ENCODE measurements around the gene HRK. TPM values are rescaled to one million over a fixed set of nuclear protein-coding genes. Genes with fewer than 3 reads are reported as not detected.

Gene HRK
- total RNA-seq, 4 donors from 2014 or later, result 0.11 to 0.17 TPM; not detected in 2

GRCh38 chr12:116867523-116867922 lies 13.7 kb downstream of the HRK start:
- intact Hi-C loops (cut with DNase I), result no loop called here
- TF ChIP-seq POLR2A (IDR thresholded peaks at IDR 0.05; ENCODE audit: low read depth) (no peak), EP300 (IDR thresholded peaks at IDR 0.05) (no peak), POLR2AphosphoS5 (IDR thresholded peaks at IDR 0.05) (no peak)
- TF ChIP-seq, protein P1, sequence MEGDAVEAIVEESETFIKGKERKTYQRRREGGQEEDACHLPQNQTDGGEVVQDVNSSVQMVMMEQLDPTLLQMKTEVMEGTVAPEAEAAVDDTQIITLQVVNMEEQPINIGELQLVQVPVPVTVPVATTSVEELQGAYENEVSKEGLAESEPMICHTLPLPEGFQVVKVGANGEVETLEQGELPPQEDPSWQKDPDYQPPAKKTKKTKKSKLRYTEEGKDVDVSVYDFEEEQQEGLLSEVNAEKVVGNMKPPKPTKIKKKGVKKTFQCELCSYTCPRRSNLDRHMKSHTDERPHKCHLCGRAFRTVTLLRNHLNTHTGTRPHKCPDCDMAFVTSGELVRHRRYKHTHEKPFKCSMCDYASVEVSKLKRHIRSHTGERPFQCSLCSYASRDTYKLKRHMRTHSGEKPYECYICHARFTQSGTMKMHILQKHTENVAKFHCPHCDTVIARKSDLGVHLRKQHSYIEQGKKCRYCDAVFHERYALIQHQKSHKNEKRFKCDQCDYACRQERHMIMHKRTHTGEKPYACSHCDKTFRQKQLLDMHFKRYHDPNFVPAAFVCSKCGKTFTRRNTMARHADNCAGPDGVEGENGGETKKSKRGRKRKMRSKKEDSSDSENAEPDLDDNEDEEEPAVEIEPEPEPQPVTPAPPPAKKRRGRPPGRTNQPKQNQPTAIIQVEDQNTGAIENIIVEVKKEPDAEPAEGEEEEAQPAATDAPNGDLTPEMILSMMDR (IDR thresholded peaks at IDR 0.05), result no peak
- Histone ChIP-seq H3K9me3 (no peaks in the 10 kb centered on the region), H3K27me3 (peaks cover 0 to 22% (median 0%) of the 10 kb centered on the region in 4 donors), H3K4me1 (peaks cover 0 to 10% (median 9%) of the 10 kb centered on the region in 4 donors), H3K27ac (replicated peaks in 1 of 4) (no peak overlapping the region), H3K36me3 (no peaks in the 10 kb centered on the region), H3K4me3 (no peak overlapping the region)
- no peak for DNase-seq (ENCODE audit: extremely low spot score)
- 95% methylated on average over 2 of the region's 2 CpGs for WGBS

DNA sequence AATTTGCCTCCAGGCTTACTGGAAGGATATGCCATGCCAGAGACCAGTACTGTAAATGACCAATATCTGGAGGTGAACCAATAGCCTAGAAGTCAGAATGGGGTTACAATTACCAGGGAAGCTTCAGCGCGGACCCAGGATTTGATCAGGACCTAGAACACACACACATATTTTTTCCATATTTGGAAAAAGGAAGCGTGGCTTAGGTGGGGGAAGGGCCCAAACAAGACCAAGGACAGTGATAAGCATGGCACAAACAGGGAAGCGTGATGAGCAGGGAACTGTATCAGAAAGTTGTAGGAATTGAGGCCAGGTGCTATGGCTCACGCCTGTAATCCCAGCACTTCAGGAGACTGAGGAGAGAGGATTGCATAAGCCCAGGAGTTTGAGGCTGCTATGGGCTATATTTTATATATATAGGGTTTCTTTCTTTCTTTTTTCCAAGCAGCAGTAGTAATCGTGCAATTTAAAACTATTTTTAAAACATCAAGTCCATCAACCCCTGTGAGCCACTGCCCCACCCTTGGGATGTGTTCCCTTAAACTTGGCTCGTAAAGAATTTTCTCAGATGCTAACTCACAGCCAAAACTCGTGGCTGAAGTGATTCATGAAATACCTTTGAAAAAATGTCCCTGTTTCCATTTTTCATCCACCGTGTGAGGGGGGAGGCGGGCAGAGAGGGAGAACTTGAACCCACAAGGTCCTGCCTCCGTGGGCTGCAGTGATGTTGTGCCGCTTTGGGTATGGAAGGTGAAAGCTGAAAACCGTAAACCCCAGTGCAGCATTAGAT lies 16.7 kb downstream of the HRK start:
- peaks cover 0 to 25% (median 21%) of the 10 kb centered on the region in 4 donors for H3K4me1 ChIP-seq
- H3K9me3 ChIP-seq, result no peaks in the 10 kb centered on the region
- H3K4me3 ChIP-seq, result no peak overlapping the region
- intact Hi-C loops (cut with DNase I), result no loop called here
- WGBS, result 67% methylated on average over 12 of the region's 13 CpGs
- DNase-seq (ENCODE audit: extremely low spot score), result no peak
- H3K27ac ChIP-seq (replicated peaks in 1 of 4), result no peak overlapping the region
- TF ChIP-seq, protein P1 (IDR thresholded peaks at IDR 0.05), result no peak
- peak in 1 of 2 donors; percentile 60 for TF ChIP-seq POLR2AphosphoS5 (IDR thresholded peaks at IDR 0.05)
- peaks cover 0 to 18% (median 0%) of the 10 kb centered on the region in 4 donors for H3K27me3 ChIP-seq
- no peaks in the 10 kb centered on the region for H3K36me3 ChIP-seq

DNA sequence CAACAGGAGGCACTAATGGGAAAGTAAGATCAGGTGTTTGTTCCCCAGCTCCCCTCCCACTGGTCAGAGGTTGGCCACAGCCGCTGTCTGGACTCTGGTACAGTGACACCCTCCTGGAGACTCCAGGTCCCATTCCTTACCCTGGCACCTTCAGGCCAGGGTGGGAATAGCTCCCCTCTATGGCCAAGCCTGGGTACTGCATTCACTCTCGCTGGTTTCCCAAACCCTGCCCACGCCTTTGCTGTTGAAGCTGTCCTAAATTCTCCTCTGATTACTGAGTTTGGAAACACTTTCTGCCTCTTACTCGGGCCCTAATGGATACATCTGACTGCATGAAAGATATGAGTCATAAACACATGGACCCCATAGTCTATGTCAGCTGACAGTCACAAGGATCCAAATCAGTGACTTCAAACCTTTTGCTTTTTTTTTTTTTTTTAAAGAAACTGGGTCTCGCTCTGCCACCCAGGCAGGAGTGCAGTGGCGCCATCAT lies 17.9 kb downstream of the HRK start:
- Histone ChIP-seq H3K27me3 (peaks cover 0 to 22% (median 0%) of the 10 kb centered on the region in 4 donors), H3K4me1 (peaks cover 0 to 25% (median 24%) of the 10 kb centered on the region in 4 donors), H3K9me3 (no peaks in the 10 kb centered on the region), H3K4me3 (no peak overlapping the region), H3K27ac (replicated peaks in 1 of 4) (no peak overlapping the region), H3K36me3 (no peaks in the 10 kb centered on the region)
- DNase-seq (ENCODE audit: extremely low spot score), result no peak
- intact Hi-C loops (cut with DNase I), result no loop called here
- WGBS, result 55% methylated on average over 4 of the region's 6 CpGs
- no peak for TF ChIP-seq EP300 (IDR thresholded peaks at IDR 0.05)
- TF ChIP-seq, protein P1 (IDR thresholded peaks at IDR 0.05), result peak in 1 of 3 experiments; percentile 21

GRCh38 chr12:116862167-116862566 lies 19.1 kb downstream of the HRK start:
- Histone ChIP-seq H3K36me3 (no peaks in the 10 kb centered on the region), H3K27ac (replicated peaks in 1 of 4) (no peak overlapping the region), H3K4me3 (no peak overlapping the region), H3K27me3 (peaks cover 0 to 34% (median 2%) of the 10 kb centered on the region in 4 donors), H3K4me1 (peaks cover 0 to 25% (median 24%) of the 10 kb centered on the region in 4 donors), H3K9me3 (no peaks in the 10 kb centered on the region)
- WGBS, result 84% methylated on average over 4 of the region's 4 CpGs
- intact Hi-C loops (cut with DNase I), result no loop called here
- no peak for DNase-seq (ENCODE audit: extremely low spot score)
- TF ChIP-seq POLR2A (IDR thresholded peaks at IDR 0.05; ENCODE audit: low read depth) (no peak), EP300 (IDR thresholded peaks at IDR 0.05) (no peak), POLR2AphosphoS5 (IDR thresholded peaks at IDR 0.05) (no peak)
- TF ChIP-seq, protein P1 (IDR thresholded peaks at IDR 0.05), result no peak
